ENCODE measurements around the gene PLCB3. TPM values are rescaled to one million over a fixed set of nuclear protein-coding genes. Genes with fewer than 3 reads are reported as not detected.
A peak's percentile ranks its signal among the peaks of the same experiment; 100 is the strongest.

Gene PLCB3
- total RNA-seq, 1 donor from 2014 or later = 9.6 TPM

DNA sequence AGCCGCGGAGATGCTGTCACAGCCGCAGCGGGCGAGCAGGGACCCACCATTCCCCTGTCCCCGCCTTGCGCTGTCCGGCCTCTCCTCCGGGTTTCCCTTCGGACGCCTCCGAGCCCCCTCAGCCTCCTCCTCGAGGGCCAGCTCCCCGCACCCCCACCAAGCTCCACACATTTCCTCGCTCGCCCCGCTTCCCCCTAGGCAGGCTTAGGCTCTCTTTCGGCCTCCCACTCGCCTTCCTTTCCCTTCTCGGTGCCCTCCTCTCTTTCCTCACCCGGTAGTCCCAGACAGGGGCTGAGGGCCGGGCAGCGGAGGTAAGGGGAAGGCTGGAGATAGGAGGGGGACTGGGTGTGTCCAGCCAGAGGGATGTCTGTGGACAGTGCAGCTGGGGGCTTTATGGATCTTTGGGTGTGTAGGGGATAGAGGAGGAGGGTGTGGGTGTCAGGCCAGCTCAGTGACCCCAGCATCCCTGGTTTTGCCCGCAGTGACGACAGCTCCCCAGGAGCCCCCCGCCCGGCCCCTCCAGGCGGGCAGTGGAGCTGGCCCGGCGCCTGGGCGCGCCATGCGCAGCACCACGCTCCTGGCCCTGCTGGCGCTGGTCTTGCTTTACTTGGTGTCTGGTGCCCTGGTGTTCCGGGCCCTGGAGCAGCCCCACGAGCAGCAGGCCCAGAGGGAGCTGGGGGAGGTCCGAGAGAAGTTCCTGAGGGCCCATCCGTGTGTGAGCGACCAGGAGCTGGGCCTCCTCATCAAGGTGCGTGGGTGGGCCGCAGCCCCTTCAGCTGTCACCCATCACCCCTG, 41.3 kb downstream of the PLCB3 start:
- no peak for DNase-seq (ENCODE audit: low spot score)
- intact Hi-C loops (cut with DNase I) = no loop called here

DNA sequence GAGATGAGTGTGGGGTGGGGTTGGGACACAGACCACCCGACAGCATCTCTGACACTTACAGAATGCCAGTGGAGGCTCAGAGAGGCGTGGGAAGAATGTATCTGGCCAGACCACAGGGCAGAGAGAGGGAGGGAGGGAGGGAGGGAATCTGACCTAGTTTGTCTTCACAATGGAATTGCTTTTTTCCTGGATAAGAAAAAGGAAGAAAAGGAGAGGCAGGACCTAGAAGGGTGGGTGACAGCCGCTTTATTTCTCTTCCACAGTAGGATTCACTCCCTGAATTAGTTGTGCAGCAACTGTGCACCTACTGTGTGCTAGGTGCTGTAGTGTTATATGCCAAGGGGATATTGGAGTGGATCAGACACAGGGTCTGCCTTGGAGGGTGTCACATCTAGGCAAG, 43.4 kb downstream of the PLCB3 start:
- DNase-seq (ENCODE audit: low spot score) = no peak
- intact Hi-C loops (cut with DNase I) = no loop called here

DNA sequence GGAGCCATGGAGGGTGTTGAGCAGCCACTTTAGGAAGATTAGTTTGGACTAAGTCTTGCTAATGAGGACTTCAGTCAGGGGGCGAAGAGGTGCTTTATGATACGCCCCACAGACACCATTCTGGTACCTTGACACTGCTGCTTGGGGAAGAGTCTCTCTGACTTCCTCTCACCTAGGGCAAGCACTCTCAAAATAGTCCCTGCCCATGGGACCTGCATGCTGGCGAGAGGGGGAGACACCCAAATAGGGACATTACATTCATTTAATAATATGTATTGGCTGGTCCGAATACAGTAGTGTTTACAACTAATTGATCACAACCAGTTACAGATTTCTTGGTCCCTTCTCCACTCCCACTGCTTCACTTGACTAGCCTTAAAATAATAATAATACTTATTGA, 44.4 kb downstream of the PLCB3 start:
- DNase-seq (ENCODE audit: low spot score) = no peak
- intact Hi-C loops (cut with DNase I) = no loop called here

DNA sequence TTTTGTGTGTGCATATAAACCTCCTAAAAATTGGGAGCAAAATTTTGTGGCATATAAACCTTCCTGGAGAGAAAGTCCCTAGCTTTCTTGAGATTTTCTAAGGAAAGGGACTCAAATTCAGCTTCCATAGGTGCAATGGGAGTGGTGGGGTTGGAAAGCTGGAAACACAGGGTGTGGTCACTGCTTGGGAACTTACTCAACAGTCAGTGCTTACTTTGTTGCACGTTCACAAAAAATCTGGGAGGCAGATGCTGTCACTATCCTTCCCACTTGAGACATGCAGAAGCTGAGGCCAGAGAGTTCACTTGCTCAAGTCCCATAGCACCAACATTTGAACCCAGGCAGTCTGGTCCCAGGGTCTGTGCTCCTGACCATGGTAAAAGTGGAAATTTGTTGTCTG, 44.9 kb downstream of the PLCB3 start:
- DNase-seq (ENCODE audit: low spot score) = no peak
- intact Hi-C loops (cut with DNase I) = no loop called here

DNA sequence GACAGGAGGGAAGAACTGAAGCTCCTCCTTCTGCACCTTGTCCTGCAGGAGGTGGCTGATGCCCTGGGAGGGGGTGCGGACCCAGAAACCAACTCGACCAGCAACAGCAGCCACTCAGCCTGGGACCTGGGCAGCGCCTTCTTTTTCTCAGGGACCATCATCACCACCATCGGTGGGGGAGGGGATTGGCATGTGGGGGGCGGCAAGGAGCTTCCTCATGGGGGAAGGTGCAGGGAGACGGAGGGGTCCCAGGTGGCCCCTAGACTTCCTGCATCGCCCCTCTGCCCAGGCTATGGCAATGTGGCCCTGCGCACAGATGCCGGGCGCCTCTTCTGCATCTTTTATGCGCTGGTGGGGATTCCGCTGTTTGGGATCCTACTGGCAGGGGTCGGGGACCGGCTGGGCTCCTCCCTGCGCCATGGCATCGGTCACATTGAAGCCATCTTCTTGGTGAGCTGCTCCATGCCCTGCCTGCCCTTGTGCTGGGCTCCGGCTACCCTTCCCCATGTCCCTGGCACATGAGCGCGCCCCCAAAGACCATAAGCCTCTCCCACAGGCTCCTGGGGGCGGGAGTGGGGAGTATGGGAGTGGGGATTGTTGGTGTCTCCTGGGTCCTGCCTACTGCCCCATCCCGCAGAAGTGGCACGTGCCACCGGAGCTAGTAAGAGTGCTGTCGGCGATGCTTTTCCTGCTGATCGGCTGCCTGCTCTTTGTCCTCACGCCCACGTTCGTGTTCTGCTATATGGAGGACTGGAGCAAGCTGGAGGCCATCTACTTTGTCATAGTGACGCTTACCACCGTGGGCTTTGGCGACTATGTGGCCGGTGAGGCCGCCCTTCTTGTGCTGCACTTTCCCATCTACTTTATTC, 45.7 kb downstream of the PLCB3 start:
- no peak for DNase-seq (ENCODE audit: low spot score)
- intact Hi-C loops (cut with DNase I) = no loop called here

DNA sequence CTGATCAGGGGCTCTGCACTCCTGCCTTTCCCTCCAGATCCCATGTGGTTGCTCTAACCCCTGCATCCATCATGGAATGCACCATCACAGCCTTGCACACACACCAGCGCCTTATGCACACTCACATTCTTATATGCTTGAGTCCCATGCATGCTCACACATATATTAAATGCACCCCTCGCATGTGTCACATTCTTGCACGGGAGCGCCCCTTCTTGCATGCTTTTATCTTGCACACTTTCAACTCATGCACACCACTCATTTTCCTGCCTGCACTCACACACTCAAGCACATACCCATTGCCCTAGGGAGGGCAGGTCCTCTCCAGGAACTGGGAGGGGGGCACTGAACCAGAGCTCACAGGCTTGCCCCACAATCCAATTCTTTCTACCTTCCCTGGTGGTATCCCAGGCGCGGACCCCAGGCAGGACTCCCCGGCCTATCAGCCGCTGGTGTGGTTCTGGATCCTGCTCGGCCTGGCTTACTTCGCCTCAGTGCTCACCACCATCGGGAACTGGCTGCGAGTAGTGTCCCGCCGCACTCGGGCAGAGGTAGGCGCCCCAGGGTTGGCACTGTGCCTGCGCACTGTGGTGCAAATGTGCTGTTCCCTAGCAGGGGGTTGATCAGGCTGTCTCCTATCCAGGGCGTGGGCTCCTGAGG, 46.5 kb downstream of the PLCB3 start:
- DNase-seq (ENCODE audit: low spot score) = no peak

DNA sequence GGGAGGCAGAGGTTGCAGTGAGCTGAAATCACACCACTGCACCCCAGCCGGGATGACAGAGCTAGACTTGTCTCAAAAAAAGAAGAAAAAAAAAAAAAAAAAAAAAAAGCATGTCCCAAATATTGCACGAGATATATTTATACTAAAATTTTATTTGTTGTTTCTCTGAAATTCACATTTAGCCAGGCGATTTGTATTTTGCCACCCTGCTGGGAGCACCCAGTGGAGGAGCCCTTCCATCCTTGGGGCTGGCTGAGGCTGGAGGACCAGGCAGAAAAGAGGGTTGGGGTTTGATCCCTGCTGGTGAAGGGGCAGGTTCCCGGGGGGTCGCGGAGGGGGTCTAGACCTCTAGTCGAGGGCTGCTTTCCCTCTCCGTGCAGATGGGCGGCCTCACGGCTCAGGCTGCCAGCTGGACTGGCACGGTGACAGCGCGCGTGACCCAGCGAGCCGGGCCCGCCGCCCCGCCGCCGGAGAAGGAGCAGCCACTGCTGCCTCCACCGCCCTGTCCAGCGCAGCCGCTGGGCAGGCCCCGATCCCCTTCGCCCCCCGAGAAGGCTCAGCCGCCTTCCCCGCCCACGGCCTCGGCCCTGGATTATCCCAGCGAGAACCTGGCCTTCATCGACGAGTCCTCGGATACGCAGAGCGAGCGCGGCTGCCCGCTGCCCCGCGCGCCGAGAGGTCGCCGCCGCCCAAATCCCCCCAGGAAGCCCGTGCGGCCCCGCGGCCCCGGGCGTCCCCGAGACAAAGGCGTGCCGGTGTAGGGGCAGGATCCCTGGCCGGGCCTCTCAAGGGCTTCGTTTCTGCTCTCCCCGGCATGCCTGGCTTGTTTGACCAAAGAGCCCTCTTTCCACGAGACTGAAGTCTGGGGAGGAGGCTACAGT, 47.9 kb downstream of the PLCB3 start:
- intact Hi-C loops (cut with DNase I) = no loop called here
- no peak for DNase-seq (ENCODE audit: low spot score)

More for the DNA sequence above, 46.5 kb downstream of the PLCB3 start:
- intact Hi-C loops (cut with DNase I) = no loop called here

DNA sequence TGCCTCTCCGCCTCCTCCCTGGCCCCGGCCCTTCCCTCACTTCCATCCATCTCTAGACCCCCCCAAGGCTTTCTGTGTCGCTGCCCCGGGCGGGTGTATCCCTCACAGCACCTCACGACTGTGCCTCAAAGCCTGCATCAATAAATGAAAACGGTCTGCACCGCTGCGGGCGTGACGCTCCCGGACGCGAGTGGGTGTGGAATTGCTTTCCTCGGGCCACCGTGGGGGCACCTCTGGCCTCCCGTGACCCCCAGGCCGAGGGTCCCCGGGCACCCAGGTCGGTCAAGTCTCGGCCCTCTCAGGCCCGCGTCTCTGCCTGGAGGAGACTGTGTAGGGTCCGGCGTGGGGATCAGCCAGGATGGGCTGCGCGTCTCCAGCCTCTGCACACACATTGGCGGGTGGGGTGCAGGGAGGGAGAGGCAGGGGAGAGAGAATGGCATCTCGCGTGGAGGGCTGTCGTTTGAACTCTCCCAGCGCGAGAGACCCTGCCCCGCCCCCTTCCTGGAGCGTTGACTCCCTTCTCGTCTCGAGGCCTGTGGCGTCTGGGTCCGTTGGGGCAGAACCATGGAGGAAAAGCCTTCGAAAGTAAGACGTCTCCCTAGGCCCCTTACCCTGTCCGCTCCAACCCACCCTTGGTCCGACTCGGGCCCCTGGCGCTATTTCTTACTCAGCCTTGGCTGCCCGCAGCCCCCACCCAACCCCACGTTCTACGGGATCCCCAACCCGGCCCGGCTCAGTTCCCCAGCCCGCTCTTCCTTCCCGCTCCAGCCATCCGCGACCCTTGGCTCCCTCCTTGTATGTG, 48.7 kb downstream of the PLCB3 start, which contains the start of gene CATSPERZ:
TSS of gene CATSPERZ (plus strand) at position 512 of the 802 bp plus-strand sequence. CDS start at position 565, 53 bp downstream.
- no peak for DNase-seq (ENCODE audit: low spot score)
- intact Hi-C loops (cut with DNase I) = loop anchor here (2.0 to 5.0 kb wide), 3 partner anchors 33 to 95 kb away; partner anchors contain the start of gene PLCB3

DNA sequence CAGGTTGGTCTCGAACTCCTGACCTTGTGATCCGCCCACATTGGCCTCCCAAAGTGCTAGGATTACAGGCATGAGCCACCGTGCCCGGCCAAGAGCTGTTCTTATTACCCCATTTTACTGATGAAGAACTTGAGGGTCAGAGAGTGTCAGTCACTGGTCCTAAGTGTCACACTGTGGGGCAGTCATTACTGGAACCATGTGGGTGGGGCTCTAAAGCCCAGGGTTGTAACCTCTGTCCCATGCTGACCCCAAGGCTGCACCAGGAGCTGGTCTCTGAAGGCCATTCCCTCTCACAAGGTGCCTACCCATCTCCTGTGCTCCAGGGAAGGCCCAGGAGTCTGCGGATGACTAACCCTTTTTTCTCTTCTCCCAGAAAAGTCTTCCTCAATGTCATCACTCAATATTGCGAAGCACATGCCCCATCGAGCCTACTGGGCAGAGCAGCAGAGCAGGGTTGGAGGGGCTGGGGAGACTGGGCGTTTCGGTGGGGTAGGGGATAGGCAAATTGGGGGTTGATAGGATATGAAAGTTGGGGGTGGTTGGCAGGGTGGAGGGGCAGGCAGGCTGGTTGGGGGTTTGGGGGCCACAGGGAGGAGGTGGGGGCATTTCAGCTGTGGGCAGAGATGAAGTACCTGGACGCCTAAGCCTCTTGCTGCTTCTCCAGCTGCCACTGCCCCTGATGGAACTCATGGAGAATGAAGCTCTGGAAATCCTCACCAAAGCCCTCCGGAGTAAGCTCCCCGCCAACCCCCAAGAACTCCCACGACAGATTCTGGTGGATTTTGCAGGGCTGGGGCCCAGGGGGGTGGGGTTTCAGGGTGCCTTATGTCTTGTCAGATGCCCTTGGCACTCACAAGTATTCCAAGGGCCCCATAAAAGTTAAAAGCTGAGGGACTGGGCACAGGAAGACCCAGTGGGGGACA, 52.0 kb downstream of the PLCB3 start:
- intact Hi-C loops (cut with DNase I) = loop anchor here (2.0 to 5.0 kb wide), 3 partner anchors 19 to 51 kb away; partner anchors contain the start of genes BAD, GPR137 and PLCB3
- DNase-seq (ENCODE audit: low spot score) = no peak

DNA sequence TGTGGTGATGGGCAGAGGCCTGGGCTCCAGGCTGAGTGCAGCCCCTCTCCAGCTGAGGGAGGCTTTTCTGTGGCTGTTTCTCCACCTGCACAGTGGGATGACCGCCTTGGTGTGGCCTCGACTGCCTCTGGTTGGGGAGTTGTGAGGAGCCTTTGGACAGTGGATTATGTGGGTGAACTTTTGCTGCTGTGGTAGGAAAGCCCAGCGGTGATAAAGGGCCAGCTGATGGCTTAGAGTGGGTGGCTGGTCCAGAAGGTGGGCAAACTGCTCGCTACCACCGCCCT, 52.6 kb downstream of the PLCB3 start:
- intact Hi-C loops (cut with DNase I) = loop anchor here (2.0 to 5.0 kb wide), 3 partner anchors 19 to 52 kb away; partner anchors contain the start of genes BAD, GPR137 and PLCB3
- no peak for DNase-seq (ENCODE audit: low spot score)

DNA sequence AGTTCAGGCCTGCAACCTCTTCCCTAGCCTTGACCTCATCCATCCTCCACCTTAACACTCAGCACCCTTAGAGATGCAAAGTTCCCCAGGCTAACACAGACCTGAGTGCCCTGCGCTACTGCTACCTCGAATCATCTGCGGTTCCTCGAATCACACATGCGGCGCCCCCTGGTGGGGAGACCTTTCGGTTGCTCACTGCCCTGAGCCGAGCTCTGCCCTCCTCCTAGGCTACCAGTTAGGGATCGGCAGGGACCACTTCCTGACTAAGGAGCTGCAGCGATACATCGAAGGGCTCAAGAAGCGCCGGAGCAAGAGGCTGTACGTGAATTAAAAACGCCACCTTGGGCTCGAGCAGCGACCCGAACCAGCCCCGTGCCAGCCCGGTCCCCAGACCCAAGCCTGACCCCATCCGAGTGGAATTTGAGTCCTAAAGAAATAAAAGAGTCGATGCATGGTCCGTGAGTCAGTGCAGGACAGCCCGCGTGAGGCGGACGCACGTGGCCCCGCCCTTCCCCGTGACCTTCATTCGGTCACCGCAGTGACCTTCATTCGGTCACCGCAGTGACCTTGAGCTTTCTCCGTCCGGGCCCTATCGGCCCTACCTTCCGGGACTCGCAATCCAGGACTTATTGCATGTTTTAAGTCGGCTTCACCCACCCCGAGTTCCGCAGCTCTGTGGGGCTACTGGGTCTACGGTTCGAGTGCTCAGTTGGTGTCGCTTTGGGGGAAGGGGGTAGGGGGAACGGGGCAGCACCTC, 53.2 kb downstream of the PLCB3 start:
- intact Hi-C loops (cut with DNase I) = loop anchor here (2.0 to 5.0 kb wide), 3 partner anchors 20 to 52 kb away; partner anchors contain the start of genes BAD, GPR137 and PLCB3
- peak; percentile 96 for DNase-seq (ENCODE audit: low spot score)

DNA sequence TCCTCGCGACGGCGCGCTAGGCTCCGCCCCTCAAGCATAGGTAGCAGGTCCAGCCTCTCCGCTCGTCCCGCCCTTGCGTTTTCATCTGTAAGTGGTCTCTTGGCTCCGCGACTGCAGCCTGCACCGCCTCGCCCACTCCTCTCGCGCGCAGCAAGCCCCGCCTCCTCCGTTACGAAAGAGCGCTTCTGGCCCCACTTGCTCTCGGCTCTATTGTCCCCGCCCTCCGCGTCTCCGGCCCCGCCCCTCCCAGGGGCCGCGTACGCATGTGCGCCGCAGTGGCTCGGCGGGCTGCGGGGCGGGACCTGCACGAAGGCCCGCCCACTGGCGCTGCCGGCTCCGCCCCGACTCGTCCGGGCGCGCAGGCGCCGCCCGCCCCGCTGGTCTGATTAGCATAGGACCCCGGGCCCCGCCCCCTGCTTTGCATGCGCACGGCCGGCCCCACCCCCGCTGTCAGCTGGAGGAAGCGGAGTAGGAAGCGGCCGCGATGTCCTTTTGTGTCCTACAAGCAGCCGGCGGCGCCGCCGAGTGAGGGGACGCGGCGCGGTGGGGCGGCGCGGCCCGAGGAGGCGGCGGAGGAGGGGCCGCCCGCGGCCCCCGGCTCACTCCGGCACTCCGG, 53.9 kb downstream of the PLCB3 start, which contains the start of gene ESRRA:
TSS of gene ESRRA (plus strand) at position 450 of the 616 bp plus-strand sequence. CDS start 1,656 bp downstream, outside the sequence.
- DNase-seq (ENCODE audit: low spot score) = peak; percentile 100
- intact Hi-C loops (cut with DNase I) = loop anchor here (2.0 kb wide), 1 partner anchor 20 kb away; the partner anchor contains the start of genes BAD and GPR137

DNA sequence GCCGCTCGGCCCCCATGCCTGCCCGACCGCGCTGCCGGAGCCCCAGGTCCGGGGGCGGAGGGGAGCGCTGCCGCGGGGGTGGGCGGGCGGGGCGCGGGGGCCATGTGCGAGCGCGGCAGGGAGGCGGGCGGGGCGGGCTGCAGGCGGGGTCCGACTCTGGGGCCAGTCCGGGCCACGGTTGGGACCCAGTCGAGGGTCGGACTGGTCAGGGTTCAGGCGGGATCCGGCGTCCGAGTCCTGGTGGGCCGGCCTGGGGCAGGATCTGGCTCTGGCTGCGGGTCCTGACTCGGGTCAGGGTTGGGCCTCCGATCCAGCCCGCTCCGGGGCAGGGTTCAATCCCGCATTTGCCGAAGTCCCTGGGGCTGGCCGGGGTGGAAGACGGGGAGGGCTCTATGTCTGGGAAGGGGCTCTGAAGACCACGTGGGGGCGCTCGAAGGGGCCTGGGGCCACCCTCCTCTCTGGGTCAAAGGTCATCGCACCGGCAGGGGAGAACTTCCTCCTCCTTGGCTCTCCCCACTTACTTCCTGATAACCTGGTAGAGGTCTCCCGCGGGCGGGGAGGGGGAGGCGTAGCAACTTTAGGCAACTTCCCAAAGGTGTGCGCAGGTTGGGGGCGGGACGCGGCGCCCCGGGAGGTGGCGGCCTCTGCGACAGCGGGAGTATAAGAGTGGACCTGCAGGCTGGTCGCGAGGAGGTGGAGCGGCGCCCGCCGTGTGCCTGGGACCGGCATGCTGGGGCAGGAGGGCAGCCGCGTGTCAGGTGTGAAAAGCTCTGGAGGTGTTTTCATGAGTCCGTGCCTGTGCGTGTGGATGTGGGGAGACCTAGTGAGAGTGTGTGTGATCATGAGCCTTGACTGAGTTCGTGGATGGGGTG, 54.6 kb downstream of the PLCB3 start:
- DNase-seq (ENCODE audit: low spot score) = peak; percentile 93
- intact Hi-C loops (cut with DNase I) = loop anchor here (2.0 kb wide), 1 partner anchor 21 kb away; the partner anchor contains the start of genes BAD and GPR137

DNA sequence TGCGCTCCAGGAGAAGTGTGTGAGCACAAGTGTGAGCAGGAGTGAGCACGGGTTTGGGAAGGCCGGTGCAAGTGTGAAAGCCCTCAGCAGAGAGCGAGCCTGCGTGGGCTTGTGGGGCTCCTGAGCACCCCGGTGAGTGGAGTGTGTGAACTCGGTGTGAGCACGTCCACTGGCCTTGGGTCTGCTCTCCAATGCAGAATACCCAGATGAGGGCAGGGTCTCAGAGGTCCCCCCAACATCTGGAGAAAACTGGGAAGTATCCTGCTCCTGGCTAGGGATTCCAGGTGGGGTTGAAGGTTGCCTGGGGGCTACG, 55.2 kb downstream of the PLCB3 start:
- intact Hi-C loops (cut with DNase I) = no loop called here
- no peak for DNase-seq (ENCODE audit: low spot score)
